ENCODE measurements around the gene MB. TPM values are rescaled to one million over a fixed set of nuclear protein-coding genes. Genes with fewer than 3 reads are reported as not detected.
"Not testable (repeated sequence)": the region's sequence is repeated elsewhere in the genome, so short reads cannot be mapped to it uniquely, and the experiment has no call there.

The MB gene
- over 10,000 TPM in 2 of 4 donors, 1,000 to 10,000 TPM in 2; 7,153 to 19,373 (median 11,028) TPM for total RNA-seq

DNA sequence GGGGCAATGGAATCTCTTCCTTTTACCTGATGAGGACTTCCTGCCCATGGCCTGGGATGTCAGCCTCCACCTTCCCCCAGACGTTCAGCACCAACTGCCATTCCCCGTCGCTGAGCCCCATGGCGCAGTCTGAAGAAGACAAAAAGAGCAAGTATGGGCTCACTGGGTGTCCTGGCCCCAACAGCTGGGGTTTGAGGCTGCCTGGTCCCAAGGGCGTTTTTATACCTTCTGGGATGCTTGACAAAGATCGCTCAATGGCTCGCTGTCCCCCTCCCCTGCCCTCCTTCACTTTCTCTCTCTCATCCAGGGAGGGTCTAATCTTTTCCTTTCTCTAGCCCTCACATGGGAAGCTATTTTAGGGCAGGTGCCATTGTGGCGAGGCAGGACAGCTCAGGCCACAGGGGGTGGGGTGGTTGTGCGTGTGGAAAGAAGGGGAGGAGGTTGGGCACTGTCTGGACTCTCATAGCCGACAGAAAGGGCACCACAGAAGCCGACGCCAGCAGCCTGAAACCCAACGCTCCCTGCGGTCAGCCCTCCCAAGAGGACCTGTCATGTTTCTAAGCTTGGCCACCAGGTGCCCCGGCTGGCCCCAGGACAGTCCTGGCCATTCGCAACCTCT, at the start of gene MB:
TSS of gene MB (minus strand) at position 193 of the 619 bp plus-strand sequence. CDS start at position 121, 72 bp downstream.
- peak; percentile 41 to 50 for ATAC-seq
- in situ Hi-C loops (cut with MboI; ENCODE audit: low sequenced_read_pairs in 4 of 4) = no loop called here
- Histone ChIP-seq H3K4me1 (peaks cover 73 to 76% of the 10 kb centered on the region in 2 donors), H3K4me3 (peak within 1 kb of the TSS; percentile 40 to 56 (median 50)), H3K27ac (peak within 1 kb of the TSS; percentile 92 to 97 (median 97)), H3K36me3 (no peaks in the 10 kb centered on the region), H3K27me3 (no peaks in the 10 kb centered on the region), H3K9me3 (no peaks in the 10 kb centered on the region)
- DNase-seq = peak; percentile 93 to 98
- TF ChIP-seq, protein P1, sequence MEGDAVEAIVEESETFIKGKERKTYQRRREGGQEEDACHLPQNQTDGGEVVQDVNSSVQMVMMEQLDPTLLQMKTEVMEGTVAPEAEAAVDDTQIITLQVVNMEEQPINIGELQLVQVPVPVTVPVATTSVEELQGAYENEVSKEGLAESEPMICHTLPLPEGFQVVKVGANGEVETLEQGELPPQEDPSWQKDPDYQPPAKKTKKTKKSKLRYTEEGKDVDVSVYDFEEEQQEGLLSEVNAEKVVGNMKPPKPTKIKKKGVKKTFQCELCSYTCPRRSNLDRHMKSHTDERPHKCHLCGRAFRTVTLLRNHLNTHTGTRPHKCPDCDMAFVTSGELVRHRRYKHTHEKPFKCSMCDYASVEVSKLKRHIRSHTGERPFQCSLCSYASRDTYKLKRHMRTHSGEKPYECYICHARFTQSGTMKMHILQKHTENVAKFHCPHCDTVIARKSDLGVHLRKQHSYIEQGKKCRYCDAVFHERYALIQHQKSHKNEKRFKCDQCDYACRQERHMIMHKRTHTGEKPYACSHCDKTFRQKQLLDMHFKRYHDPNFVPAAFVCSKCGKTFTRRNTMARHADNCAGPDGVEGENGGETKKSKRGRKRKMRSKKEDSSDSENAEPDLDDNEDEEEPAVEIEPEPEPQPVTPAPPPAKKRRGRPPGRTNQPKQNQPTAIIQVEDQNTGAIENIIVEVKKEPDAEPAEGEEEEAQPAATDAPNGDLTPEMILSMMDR (IDR thresholded peaks at IDR 0.05 in 4 of 5, conservative IDR thresholded peaks at IDR 0.05 in 1 of 5) = peak in 2 of 5 experiments; percentile 16 to 25
- peak; percentile 48 to 77 for TF ChIP-seq POLR2A (IDR thresholded peaks at IDR 0.05)
- intact Hi-C loops (cut with DNase I; ENCODE audit: low total_unique reads) = loop anchor here (1.0 to 10.0 kb wide), 3 partner anchors 26 to 848 kb away; no protein-coding TSS in a partner anchor

DNA sequence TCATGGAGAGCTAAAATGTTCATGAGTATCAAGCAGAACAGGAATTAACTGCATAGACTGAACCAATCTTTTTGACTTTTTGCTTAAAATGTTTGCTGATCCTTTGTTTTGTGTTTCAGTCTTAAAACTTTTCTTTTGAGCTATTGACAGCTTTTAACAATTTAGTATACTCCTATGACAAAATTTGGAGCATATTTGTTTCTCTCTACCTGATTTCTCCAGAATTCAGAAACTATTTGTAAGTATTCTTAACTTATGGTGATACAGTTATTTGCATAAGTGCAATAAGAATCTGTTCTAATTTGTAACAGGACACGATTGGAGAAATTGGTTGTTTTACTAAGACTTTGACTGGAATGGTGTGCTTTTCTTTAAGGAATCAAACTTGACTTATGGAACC, 49.6 kb upstream of the MB start:
- in situ Hi-C loops (cut with MboI; ENCODE audit: low sequenced_read_pairs in 4 of 4); intact Hi-C loops (cut with DNase I; ENCODE audit: low total_unique reads); DNase-seq; ATAC-seq; H3K27me3 ChIP-seq; H3K9me3 ChIP-seq; H3K36me3 ChIP-seq; H3K4me3 ChIP-seq; H3K27ac ChIP-seq: not testable (repeated sequence)
- peaks cover 14 to 22% of the 10 kb centered on the region in 2 donors for H3K4me1 ChIP-seq

DNA sequence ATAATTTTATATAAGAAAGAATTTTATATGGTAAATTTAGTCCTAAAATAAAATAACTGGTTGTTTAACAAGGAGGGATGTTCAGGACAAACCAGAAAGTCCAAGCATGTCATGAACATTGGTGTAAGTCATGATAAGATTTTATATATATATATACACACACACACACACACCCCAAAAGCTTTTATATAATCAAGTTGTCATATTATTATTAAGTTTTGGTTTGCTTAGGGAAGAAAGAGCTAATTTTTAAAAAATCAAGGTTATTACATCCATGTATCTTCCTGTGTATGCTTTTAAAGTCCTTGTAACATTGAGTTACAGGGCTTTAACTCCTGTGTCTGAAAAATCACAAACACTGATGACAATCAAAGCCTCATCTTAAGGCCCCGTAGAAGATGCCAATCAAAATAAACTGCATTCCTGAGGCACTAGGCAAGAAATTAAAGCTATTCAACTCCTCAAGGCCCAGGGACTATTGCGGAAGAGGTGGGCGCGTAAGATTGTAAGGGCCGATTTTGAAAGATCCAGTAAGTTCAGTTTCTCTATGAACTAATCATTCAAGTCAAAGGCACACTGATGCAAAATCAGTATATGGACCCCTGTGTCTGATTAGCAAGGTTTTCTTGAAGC, 47.9 kb upstream of the MB start:
- no peaks in the 10 kb centered on the region for H3K36me3 ChIP-seq
- peaks cover 18 to 22% of the 10 kb centered on the region in 2 donors for H3K4me1 ChIP-seq
- no peak overlapping the region for H3K4me3 ChIP-seq
- no peaks in the 10 kb centered on the region for H3K27me3 ChIP-seq
- H3K27ac ChIP-seq = no peak overlapping the region
- intact Hi-C loops (cut with DNase I; ENCODE audit: low total_unique reads) (no loop called here), in situ Hi-C loops (cut with MboI; ENCODE audit: low sequenced_read_pairs in 4 of 4) (no loop called here)
- no peaks in the 10 kb centered on the region for H3K9me3 ChIP-seq
- ATAC-seq (no peak), DNase-seq (no peak)
- TF ChIP-seq POLR2A (IDR thresholded peaks at IDR 0.05) = no peak

DNA sequence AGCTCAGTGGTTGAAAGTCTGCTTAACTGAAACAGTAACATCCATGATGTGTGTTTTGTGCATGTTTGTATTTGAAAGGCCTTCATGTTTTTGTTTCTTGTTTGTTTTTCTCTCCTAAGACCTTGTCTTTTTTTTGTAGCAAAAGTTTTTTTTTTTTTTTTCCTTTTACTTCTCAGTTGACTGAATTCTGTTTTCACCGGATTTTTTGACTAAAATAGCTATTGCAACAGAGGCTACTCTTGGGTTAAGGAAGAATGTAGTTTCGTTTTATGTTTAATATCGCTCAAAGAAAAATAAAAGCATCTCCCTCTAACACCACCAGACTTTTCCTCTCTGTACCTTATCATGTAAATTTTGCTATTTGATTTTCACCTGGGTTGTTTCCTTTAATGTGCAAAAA, 46.2 kb upstream of the MB start:
- TF ChIP-seq, protein P1 (IDR thresholded peaks at IDR 0.05 in 4 of 5, conservative IDR thresholded peaks at IDR 0.05 in 1 of 5) = no peak
- TF ChIP-seq POLR2A (IDR thresholded peaks at IDR 0.05) = no peak
- H3K27me3 ChIP-seq = no peaks in the 10 kb centered on the region
- no peaks in the 10 kb centered on the region for H3K36me3 ChIP-seq
- in situ Hi-C loops (cut with MboI; ENCODE audit: low sequenced_read_pairs in 4 of 4) (no loop called here), intact Hi-C loops (cut with DNase I; ENCODE audit: low total_unique reads) (no loop called here)
- H3K4me3 ChIP-seq = peak overlapping the region; percentile 3 to 32 (median 15)
- no peaks in the 10 kb centered on the region for H3K9me3 ChIP-seq
- DNase-seq (no peak), ATAC-seq (no peak)
- H3K4me1 ChIP-seq = peaks cover 18 to 22% of the 10 kb centered on the region in 2 donors
- peak overlapping the region; percentile 43 to 61 (median 52) for H3K27ac ChIP-seq

DNA sequence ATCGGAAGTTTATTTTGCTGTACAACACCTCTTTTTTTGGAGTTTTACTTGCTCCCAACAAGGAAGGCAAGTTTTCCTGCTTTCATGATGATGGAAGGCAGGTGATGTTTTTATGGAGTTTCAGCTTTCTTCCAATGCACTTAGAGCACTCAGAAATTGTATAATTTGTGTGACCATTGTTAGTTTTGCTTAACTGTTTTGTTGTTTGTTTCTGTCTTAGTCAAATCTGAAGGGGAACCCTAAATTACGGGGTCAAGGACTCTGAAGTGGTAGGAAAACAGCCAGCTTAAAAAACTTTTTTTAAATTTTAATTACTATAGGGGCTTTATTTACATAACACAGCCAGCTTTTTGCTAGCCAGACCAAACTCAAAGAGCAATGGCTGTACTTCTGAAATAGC, 45.8 kb upstream of the MB start:
- ATAC-seq (no peak), DNase-seq (no peak)
- no peaks in the 10 kb centered on the region for H3K27me3 ChIP-seq
- H3K27ac ChIP-seq = peak overlapping the region; percentile 43 to 61 (median 52)
- TF ChIP-seq, protein P1 (IDR thresholded peaks at IDR 0.05 in 4 of 5, conservative IDR thresholded peaks at IDR 0.05 in 1 of 5) = no peak
- TF ChIP-seq POLR2A (IDR thresholded peaks at IDR 0.05) = no peak
- peaks cover 18 to 22% of the 10 kb centered on the region in 2 donors for H3K4me1 ChIP-seq
- peaks cover 0 to 4% of the 10 kb centered on the region in 2 donors for H3K36me3 ChIP-seq
- intact Hi-C loops (cut with DNase I; ENCODE audit: low total_unique reads) (no loop called here), in situ Hi-C loops (cut with MboI; ENCODE audit: low sequenced_read_pairs in 4 of 4) (no loop called here)
- peak overlapping the region in 2 of 4 donors; percentile 14 to 32 for H3K4me3 ChIP-seq
- H3K9me3 ChIP-seq = no peaks in the 10 kb centered on the region
